ENCODE measurements around the gene CALML6.
"Not testable (repeated sequence)": the region's sequence is repeated elsewhere in the genome, so short reads cannot be mapped to it uniquely, and the experiment has no call there.

Gene CALML6

GRCh38 chr1:1883092-1883873, 31.8 kb upstream of the CALML6 start:
- Histone ChIP-seq H4K20me1 (ENCODE audit: insufficient read depth, low read length) (no peaks in the 10 kb centered on the region), H3K9me2 (ENCODE audit: low read depth, low read length) (no peaks in the 10 kb centered on the region), H3F3A (ENCODE audit: insufficient read depth, low read length) (no peaks in the 10 kb centered on the region), H3K9me3 (ENCODE audit: low read length) (no peaks in the 10 kb centered on the region), H3K4me2 (ENCODE audit: low read length) (peak overlapping the region; percentile 2; the same call in 1 of the 2 replicates), H3K4me1 (ENCODE audit: insufficient read depth, low read length, severe bottlenecking) (peaks cover 71% of the 10 kb centered on the region), H3K79me2 (ENCODE audit: insufficient read depth, low read length) (peaks cover 100% of the 10 kb centered on the region), H3K9ac (ENCODE audit: low read length) (peak overlapping the region; percentile 15; the same call in 1 of the 2 replicates), H2AFZ (ENCODE audit: low read length) (no peak overlapping the region), H3K27me3 (ENCODE audit: insufficient read depth, low read length) (no peaks in the 10 kb centered on the region), H3K4me3 (ENCODE audit: low read depth, low read length, poor library complexity, severe bottlenecking) (no peak overlapping the region), H3K27ac (ENCODE audit: low read depth, low read length, poor library complexity, severe bottlenecking) (peak overlapping the region; percentile 31), H3K36me3 (ENCODE audit: insufficient read depth, low read length) (peaks cover 39% of the 10 kb centered on the region)
- TF ChIP-seq EZH2 (IDR thresholded peaks at IDR 0.05; ENCODE audit: borderline replicate concordance, low read length) = no peak
- TF ChIP-seq, protein P1, sequence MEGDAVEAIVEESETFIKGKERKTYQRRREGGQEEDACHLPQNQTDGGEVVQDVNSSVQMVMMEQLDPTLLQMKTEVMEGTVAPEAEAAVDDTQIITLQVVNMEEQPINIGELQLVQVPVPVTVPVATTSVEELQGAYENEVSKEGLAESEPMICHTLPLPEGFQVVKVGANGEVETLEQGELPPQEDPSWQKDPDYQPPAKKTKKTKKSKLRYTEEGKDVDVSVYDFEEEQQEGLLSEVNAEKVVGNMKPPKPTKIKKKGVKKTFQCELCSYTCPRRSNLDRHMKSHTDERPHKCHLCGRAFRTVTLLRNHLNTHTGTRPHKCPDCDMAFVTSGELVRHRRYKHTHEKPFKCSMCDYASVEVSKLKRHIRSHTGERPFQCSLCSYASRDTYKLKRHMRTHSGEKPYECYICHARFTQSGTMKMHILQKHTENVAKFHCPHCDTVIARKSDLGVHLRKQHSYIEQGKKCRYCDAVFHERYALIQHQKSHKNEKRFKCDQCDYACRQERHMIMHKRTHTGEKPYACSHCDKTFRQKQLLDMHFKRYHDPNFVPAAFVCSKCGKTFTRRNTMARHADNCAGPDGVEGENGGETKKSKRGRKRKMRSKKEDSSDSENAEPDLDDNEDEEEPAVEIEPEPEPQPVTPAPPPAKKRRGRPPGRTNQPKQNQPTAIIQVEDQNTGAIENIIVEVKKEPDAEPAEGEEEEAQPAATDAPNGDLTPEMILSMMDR (IDR thresholded peaks at IDR 0.05; ENCODE audit: low read length) = no peak

DNA sequence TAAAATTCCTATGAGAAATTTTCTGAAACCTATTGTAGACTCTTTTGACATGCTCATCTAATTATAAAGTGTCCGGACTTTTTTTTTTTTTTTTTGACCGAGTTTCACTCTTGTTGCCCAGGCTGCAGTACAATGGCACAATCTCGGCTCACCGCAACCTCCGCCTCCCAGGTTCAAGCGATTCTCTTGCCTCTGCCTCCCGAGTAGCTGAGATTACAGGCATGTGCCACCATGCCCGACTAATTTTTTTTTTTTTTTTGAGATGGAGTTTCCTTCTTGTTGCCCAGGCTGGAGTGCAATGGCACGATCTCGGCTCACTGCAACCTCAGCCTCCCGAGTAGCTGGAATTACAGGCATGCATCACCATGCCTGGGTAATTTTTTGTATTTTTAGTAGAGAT, 31.2 kb upstream of the CALML6 start:
- H3F3A ChIP-seq (ENCODE audit: insufficient read depth, low read length); H2AFZ ChIP-seq (ENCODE audit: low read length); H3K4me3 ChIP-seq (ENCODE audit: low read depth, low read length, poor library complexity, severe bottlenecking); H3K27me3 ChIP-seq (ENCODE audit: insufficient read depth, low read length); H3K9ac ChIP-seq (ENCODE audit: low read length); H3K4me2 ChIP-seq (ENCODE audit: low read length); H3K9me3 ChIP-seq (ENCODE audit: low read length); H4K20me1 ChIP-seq (ENCODE audit: insufficient read depth, low read length); H3K9me2 ChIP-seq (ENCODE audit: low read depth, low read length): not testable (repeated sequence)
- Histone ChIP-seq H3K27ac (ENCODE audit: low read depth, low read length, poor library complexity, severe bottlenecking) (peak overlapping the region; percentile 31), H3K36me3 (ENCODE audit: insufficient read depth, low read length) (peaks cover 36% of the 10 kb centered on the region), H3K79me2 (ENCODE audit: insufficient read depth, low read length) (peaks cover 100% of the 10 kb centered on the region), H3K4me1 (ENCODE audit: insufficient read depth, low read length, severe bottlenecking) (peaks cover 74% of the 10 kb centered on the region)

DNA sequence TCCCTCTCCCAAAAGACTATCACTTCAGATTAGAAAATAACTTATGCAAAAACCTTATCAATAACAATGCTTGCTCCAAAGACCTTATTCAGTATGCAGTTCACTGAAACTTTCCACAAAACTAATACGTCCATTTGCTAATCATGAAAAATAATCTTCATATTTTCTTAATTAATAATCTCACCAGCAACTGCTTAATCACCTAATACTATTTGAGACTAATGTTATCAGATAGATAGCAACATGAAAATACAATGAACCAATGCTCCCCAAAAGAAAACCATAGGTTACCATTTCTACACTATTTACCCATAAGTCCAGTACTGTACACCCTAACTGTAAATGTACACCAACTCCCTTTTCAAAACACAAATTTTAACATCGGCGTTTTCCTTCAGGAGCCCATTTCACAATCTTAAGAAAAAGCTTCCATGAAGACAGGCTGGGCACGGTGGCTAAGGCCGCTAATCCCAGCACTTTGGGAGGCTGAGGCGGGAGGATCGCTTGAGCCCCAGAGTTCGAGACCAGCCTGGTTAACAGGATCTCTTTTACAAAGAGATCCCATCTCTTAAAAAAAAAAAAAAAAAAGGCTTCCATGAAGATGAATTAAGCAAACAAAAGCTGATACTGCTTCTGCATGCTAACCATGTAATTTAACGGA, 25.8 kb upstream of the CALML6 start:
- H3F3A ChIP-seq (ENCODE audit: insufficient read depth, low read length) = no peaks in the 10 kb centered on the region
- no peaks in the 10 kb centered on the region for H3K9me3 ChIP-seq (ENCODE audit: low read length)
- no peaks in the 10 kb centered on the region for H3K9me2 ChIP-seq (ENCODE audit: low read depth, low read length)
- H3K4me3 ChIP-seq (ENCODE audit: low read depth, low read length, poor library complexity, severe bottlenecking) = peak overlapping the region; percentile 80
- no peak overlapping the region for H2AFZ ChIP-seq (ENCODE audit: low read length)
- TF ChIP-seq, protein P1 (IDR thresholded peaks at IDR 0.05; ENCODE audit: low read length) = no peak
- no peak for TF ChIP-seq EZH2 (IDR thresholded peaks at IDR 0.05; ENCODE audit: borderline replicate concordance, low read length)
- H3K36me3 ChIP-seq (ENCODE audit: insufficient read depth, low read length) = peaks cover 32% of the 10 kb centered on the region
- peaks cover 68% of the 10 kb centered on the region for H3K4me1 ChIP-seq (ENCODE audit: insufficient read depth, low read length, severe bottlenecking)
- H3K9ac ChIP-seq (ENCODE audit: low read length) = peak overlapping the region; percentile 96
- H3K79me2 ChIP-seq (ENCODE audit: insufficient read depth, low read length) = peaks cover 60% of the 10 kb centered on the region
- H3K4me2 ChIP-seq (ENCODE audit: low read length) = peak overlapping the region; percentile 82
- peak overlapping the region; percentile 59 for H3K27ac ChIP-seq (ENCODE audit: low read depth, low read length, poor library complexity, severe bottlenecking)
- H4K20me1 ChIP-seq (ENCODE audit: insufficient read depth, low read length) = peaks cover 6% of the 10 kb centered on the region; the same call in 1 of the 2 replicates
- H3K27me3 ChIP-seq (ENCODE audit: insufficient read depth, low read length) = no peaks in the 10 kb centered on the region

All from OCI-LY1 (cell line).